ENCODE measurements around the gene TFAP2C. TPM values are rescaled to one million over a fixed set of nuclear protein-coding genes. Genes with fewer than 3 reads are reported as not detected.

The TFAP2C gene
- total RNA-seq, 1 donor from 2014 or later, result not detected

GRCh38 chr20:56676679-56677078 is 47.6 kb downstream of the TFAP2C start:
- no peaks in the 10 kb centered on the region for H3K36me3 Mint-ChIP-seq (ENCODE audit: low read depth)
- DNase-seq (ENCODE audit: low spot score), result no peak
- no peak overlapping the region for H3K4me3 Mint-ChIP-seq (ENCODE audit: low read depth)
- intact Hi-C loops (cut with micrococcal nuclease), result no loop called here
- H3K9me3 Mint-ChIP-seq, result no peaks in the 10 kb centered on the region
- H3K27ac Mint-ChIP-seq, result no peak overlapping the region
- no peaks in the 10 kb centered on the region for H3K27me3 Mint-ChIP-seq (ENCODE audit: low read depth)
- H3K4me1 Mint-ChIP-seq (ENCODE audit: low read depth), result no peaks in the 10 kb centered on the region

GRCh38 chr20:56683077-56683865 is 54.2 kb downstream of the TFAP2C start:
- intact Hi-C loops (cut with micrococcal nuclease), result no loop called here
- DNase-seq (ENCODE audit: low spot score), result no peak
- Mint-ChIP-seq H3K4me3 (ENCODE audit: low read depth) (no peak overlapping the region), H3K27me3 (ENCODE audit: low read depth) (no peaks in the 10 kb centered on the region), H3K36me3 (ENCODE audit: low read depth) (no peaks in the 10 kb centered on the region), H3K9me3 (no peaks in the 10 kb centered on the region), H3K4me1 (ENCODE audit: low read depth) (no peaks in the 10 kb centered on the region), H3K27ac (no peak overlapping the region)

GRCh38 chr20:56685879-56686278 is 56.8 kb downstream of the TFAP2C start:
- H3K36me3 Mint-ChIP-seq (ENCODE audit: low read depth), result no peaks in the 10 kb centered on the region
- H3K4me3 Mint-ChIP-seq (ENCODE audit: low read depth), result no peak overlapping the region
- no peak for DNase-seq (ENCODE audit: low spot score)
- H3K27me3 Mint-ChIP-seq (ENCODE audit: low read depth), result no peaks in the 10 kb centered on the region
- no peaks in the 10 kb centered on the region for H3K9me3 Mint-ChIP-seq
- H3K4me1 Mint-ChIP-seq (ENCODE audit: low read depth), result no peaks in the 10 kb centered on the region
- intact Hi-C loops (cut with micrococcal nuclease), result no loop called here
- H3K27ac Mint-ChIP-seq, result no peak overlapping the region

- Mint-ChIP-seq H3K27me3 (ENCODE audit: low read depth) (no peaks in the 10 kb centered on the region), H3K4me3 (ENCODE audit: low read depth) (no peak overlapping the region), H3K36me3 (ENCODE audit: low read depth) (no peaks in the 10 kb centered on the region), H3K27ac (no peak overlapping the region), H3K9me3 (no peaks in the 10 kb centered on the region), H3K4me1 (ENCODE audit: low read depth) (no peaks in the 10 kb centered on the region)
- intact Hi-C loops (cut with micrococcal nuclease), result no loop called here
- no peak for DNase-seq (ENCODE audit: low spot score)
Observed at GRCh38 chr20:56687061-56687460, 58.0 kb downstream of the TFAP2C start.

GRCh38 chr20:56688106-56688505 is 59.0 kb downstream of the TFAP2C start:
- H3K4me3 Mint-ChIP-seq (ENCODE audit: low read depth), result no peak overlapping the region
- intact Hi-C loops (cut with micrococcal nuclease), result no loop called here

More at GRCh38 chr20:56688106-56688505, 59.0 kb downstream of the TFAP2C start:
- Mint-ChIP-seq H3K9me3 (no peaks in the 10 kb centered on the region), H3K27me3 (ENCODE audit: low read depth) (no peaks in the 10 kb centered on the region), H3K36me3 (ENCODE audit: low read depth) (no peaks in the 10 kb centered on the region), H3K27ac (no peak overlapping the region), H3K4me1 (ENCODE audit: low read depth) (no peaks in the 10 kb centered on the region)
- no peak for DNase-seq (ENCODE audit: low spot score)

Other genes starting within 250 kb of the TFAP2C start
- gene AURKA, start 237.1 kb upstream of the TFAP2C start, total RNA-seq, result 64.8 and 71.1 TPM in 2 replicates
- 51.2 and 52.1 TPM in 2 replicates for gene CSTF1, start 236.7 kb upstream of the TFAP2C start, total RNA-seq
- gene CASS4, start 217.0 kb upstream of the TFAP2C start, total RNA-seq, result 4.6 and 4.7 TPM in 2 replicates
- 103 and 107 TPM in 2 replicates for gene RTF2, start 160.7 kb upstream of the TFAP2C start, total RNA-seq
- 1.2 and 1.7 TPM in 2 replicates for gene FAM209A, start 104.6 kb upstream of the TFAP2C start, total RNA-seq
- gene FAM209B, start 96.1 kb upstream of the TFAP2C start, total RNA-seq, result 0.97 and 1.8 TPM in 2 replicates

Data from activated T-helper 2 cell treated with anti-CD3 and anti-CD28 coated beads, Interferon-gamma antibody, Interleukin-2, Interleukin-4, amounts not matched to agents 10 μg/mL and 5 μg/mL and 100 μg/mL, durations not matched to agents 14 hours and 24 hours and 36 hours (primary cell).